GM19463 (cell line): Measurements from ENCODE around the gene LDLRAD4.

Experiments
- ATAC-seq: cut with Tn5 transposase; IDR thresholded peaks from one replicate; pipeline ENCODE4 v1.9.1; 2021; ENCODE audit warnings: mild to moderate bottlenecking, moderate library complexity; ENCODE audit not compliant: unreplicated experiment

The LDLRAD4 gene

GRCh38 chr18:13555865-13556264 lies 337.3 kb downstream of the LDLRAD4 start:
- ATAC-seq, result no peak

- no peak for ATAC-seq
These were observed 337.9 kb downstream of the LDLRAD4 start for GRCh38 chr18:13556502-13556901.

DNA sequence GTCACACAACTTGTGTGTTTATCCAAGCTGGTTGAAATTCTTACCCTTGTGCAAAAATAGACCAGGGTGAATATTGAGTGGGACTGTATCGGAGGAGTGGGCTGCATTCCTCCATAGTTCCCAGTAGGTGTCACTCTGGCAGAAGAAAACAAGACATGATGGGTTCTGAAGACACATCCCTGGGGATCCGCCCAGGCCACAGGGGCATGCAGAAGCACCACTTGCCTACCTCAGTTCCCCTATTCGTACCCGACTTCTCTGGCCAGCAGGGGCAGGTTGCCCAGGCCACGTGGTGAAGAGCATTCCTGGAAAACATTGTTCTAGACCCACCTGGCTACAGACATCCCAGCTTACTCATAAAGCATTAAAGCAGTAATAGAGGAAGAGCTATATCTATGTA lies 339.6 kb downstream of the LDLRAD4 start:
- ATAC-seq, result peak; percentile 55

DNA sequence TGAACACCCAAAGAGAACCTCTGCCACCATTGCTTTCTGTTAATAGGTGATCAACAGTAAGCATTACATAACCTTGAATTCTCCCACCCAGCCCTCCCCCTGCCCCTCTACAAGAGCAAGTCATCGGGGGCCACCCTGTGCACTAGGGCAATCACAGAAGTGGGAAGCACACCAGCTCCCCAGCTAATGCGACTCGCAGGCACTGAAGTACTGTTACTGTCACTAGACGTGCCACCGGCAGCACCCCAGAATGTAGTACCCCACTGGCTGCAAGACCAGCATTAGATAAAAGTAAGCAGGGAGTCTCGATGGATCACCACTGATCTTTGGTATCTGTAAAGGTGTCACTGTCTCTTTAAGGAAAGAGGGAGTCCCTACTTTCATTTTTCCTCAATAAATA lies 340.2 kb downstream of the LDLRAD4 start:
- ATAC-seq, result no peak

DNA sequence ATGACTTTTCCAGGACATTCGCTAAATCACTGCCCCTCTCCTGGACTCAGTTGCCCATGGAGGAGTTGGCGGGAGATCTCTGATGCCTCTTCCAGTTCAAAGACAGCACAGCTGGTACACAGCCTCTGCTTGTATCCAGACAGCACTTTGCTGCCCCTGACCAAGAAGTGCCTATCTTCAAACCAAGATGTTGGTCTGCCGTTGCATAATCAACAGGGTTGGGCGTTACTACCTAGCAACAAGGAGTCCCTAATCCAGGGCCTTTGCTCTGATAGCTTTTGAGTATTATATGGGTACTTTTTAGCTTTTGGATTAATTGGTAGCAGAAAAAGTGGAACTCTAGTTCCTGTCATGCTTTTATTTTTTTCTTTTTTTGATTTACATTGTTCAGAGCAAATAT lies 341.2 kb downstream of the LDLRAD4 start:
- ATAC-seq, result no peak

DNA sequence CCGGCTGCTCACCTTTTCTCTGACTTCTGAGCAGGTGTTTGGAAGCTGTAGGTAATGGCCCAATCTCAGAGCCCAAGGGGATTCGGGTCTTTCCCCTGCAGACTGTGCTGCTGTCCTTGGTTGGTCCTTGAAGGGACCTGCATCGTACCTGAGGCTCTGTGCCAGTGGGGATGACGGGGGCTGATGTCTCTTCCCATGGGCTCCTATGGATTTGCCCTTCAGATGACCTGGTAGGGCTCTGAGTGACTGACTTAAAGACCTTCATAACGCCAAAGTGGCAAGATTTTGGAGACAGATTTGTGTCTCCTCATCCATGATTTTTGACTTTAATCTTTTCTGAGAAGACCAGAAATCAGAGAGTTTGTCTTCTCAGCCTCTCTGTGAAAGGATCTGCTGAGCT lies 341.7 kb downstream of the LDLRAD4 start:
- ATAC-seq, result no peak

DNA sequence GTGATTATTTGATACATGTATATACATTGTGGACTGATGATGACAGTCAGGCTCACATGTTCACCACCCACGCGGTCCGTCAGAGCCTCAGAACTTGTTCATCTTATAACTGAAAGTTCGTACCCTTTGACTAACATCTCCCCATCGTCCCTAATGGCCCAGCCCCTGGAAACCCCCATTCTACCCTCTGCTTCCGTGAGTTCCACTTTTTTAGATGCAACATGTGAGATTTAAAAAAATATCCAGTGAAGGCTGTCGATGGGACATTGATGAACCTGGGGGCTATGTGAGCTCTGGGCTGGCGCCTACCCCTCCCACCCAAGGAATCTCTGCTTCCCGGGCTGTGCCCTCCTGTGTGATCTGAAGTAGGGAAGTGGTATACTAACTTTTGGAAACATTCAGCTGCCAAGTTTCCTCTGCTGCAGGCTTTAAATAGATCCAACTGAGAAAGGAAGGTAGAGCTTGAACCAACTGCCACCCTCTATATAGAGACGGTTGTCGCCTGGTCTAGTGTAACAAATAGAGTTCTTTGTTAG lies 344.0 kb downstream of the LDLRAD4 start:
- ATAC-seq, result peak; percentile 58

- no peak for ATAC-seq
These were observed 344.8 kb downstream of the LDLRAD4 start for GRCh38 chr18:13563390-13563805.

DNA sequence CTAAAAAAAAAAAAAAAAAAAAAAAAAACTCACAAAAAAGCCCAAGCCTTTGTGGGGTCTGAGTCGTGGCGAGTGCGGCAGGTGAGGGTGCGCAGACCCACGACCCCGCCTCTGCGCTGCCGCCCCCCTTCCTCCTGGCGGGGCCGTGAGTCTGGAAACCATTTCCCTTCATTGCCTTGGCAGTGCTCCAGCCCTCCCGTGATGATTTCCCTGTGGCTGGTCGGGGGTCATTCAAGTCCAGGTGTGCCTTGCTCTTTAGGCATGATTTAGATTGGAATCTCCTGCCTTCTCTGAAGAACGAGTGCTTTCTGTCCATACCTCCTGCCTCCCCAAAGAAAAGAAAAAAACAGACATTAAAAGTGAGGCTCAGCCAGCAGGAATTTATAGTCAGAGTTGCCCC lies 346.0 kb downstream of the LDLRAD4 start:
- ATAC-seq, result no peak

DNA sequence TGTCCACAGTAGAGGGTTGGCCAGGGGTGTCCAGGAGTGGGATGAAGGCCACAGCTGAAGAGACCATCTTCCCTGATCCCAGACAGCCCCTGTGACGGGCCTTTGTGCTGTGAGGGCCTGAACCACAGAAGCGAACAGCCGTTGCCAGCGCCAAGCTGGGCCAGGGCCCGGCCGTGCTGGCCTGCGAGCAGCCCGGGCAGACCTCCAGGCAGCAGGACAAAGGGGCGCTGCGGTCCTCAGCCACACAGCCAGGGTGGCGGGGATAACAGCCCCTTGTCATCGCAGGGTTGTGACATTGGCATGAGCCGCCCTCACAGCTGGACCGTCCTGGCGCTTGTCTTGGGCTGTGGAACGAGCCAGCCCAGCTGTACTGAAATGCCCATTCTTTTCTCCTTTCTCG lies 346.7 kb downstream of the LDLRAD4 start:
- ATAC-seq, result no peak

- ATAC-seq, result peak; percentile 35
These were observed 348.6 kb downstream of the LDLRAD4 start for GRCh38 chr18:13566941-13567746.

GRCh38 chr18:13568443-13569392 lies 350.2 kb downstream of the LDLRAD4 start:
- peak; percentile 64 for ATAC-seq

DNA sequence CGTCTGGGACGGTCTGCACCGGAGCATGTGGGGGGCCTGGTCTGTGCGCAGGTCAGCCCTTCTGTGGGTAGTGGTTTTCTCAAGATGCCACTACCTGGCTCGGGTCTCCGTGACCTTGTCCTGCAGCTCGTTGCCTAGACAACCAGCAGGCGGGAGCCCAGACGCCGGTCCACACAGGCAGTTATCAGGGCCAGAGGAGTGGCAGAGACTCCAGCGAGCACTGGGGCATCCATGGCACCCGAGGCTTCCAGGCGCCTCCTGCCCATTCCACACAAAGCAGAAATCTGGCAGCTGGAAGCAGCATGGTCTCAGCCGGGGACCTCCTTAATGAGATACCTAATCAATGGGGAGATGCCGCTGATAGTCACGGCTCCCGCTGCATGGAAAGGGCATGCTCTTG lies 351.7 kb downstream of the LDLRAD4 start:
- no peak for ATAC-seq

DNA sequence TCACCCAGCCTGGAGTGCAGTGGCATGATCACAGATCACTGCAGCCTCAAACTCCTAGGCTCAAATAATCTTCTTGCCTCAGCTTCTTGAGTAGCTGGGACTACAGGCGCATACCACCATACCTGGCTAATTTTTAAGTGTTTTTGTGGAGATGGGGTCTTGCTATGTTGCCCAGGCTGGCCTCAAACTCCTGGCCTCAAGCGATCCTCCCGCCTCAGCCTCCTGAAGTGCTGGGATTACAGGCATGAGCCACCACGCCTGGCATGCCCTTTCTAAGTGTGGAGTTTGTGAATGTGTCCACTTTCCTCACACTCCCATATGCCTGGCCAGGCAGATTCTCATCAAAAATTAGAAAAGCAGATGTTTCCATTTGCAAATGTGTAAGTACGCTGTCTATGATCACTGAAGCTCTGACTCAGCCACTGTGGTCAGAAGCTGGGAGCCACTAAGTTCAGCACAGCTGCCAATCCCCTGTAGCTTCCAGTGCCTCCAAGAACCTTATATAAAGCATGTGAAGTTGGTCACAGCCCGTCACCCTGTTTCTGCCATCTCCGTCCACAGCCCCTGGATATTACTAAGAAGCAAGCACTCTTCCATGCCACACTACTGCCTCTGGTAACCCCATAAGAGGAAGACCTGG lies 352.4 kb downstream of the LDLRAD4 start:
- ATAC-seq, result no peak

DNA sequence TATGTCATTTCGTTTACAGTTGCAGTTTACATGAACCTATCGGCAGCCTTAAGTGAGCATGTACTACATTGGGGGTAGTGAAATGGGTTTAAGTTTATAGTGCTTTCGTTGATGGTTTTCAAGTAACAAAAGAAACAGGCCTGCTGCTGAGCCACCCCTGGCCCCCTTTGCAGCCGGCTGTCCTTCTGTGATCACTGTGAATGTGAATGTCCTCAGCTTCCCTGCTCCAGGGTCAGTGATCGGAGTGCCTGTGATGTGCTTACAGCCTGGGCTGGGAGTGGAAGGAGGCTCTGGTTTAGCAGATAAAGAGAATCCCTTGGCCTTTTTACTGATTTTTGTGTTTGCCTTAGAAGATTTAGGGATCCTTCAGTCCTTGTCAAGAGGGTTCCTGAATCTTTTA lies 353.6 kb downstream of the LDLRAD4 start:
- ATAC-seq, result no peak

DNA sequence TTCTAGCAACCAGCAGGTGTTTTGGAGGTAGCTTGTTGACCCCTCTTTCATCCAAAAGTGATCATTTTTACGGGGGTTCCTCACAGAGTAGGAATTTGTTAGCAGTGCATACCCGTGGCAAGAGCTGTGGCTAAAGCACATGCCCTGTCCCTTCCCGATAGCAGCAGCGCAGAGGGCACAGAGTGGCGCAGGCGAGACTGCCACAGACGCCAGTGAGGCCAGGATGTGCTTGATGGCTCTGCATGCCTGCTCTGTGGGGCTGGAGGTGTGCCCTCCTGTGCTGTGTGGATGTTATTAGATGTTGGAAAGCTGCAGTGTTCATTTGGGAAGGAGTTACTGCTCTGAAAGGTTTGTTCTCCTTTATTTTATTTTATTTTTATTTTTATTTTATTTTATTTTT lies 354.2 kb downstream of the LDLRAD4 start:
- ATAC-seq, result no peak

GRCh38 chr18:13573750-13574149 lies 355.2 kb downstream of the LDLRAD4 start:
- ATAC-seq, result no peak

DNA sequence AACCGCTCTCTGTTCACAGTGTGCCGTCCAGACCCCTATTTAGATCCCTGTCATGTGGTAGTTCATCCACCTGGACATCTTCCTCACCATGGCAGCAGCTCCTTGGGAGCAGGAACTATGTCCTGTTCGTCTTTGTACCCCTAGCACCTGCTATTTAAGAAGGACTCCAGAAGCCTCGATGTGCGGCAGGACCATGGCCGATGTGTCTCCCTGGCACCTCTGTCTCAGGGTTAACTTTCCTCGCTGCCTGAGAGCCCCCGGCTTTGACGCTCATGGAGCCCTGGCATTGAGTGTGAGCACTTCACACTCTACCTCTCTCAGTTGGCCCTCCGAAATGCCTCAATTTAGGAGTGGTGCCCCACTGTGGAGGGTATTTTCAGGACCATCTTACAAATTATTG lies 355.8 kb downstream of the LDLRAD4 start:
- ATAC-seq, result no peak

DNA sequence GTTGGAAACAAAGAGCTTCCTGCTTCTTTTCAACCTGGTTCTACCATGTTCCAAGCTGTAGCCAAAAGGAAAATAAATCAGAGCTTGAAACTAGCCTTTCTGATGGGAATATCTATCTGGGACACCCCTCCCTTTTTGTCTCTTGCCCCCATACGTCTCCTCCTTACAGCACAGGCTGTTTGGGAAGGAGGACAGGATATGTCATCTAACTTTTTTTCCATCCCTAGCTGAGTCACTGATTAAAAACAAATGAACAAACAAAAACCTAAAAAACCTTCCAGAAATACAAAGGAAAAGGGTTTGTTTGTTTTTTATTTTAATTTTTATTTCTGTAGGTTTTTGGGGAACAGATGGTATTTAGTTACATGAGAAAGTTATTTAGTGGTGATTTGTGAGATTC lies 356.2 kb downstream of the LDLRAD4 start:
- ATAC-seq, result no peak

DNA sequence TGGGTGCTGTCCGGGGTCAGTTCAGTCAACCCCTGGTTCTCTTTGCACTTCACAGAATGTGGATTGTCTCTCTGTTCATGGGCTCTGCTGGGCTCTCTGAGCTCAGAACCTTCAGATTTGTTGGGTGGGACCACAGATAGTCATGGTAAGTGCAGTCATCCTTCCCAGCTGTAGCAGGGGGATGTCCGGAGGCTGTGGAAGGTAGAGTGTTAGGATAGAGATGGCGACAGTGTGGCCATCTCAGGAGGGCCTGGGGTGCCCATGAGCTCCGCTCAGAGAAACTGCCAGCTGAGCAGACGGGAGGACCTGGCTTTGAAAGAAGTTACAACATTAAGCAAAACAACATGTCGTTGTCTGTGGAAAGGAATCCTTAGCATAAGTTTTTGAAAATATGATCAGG lies 358.0 kb downstream of the LDLRAD4 start:
- ATAC-seq, result peak; percentile 18

GRCh38 chr18:13577091-13577697 lies 358.6 kb downstream of the LDLRAD4 start:
- ATAC-seq, result peak; percentile 82
